Mucosa of rectum (tissue), 2 donors: ENCODE data around the gene ACTL7A.
"Not testable (repeated sequence)": the region's sequence is repeated elsewhere in the genome, so short reads cannot be mapped to it uniquely, and the experiment has no call there.

Source experiments
- H3K27ac ChIP-seq, 2 donors: one replicate each; pipeline ENCODE4 v1.7.0; 2013; ENCODE audit warnings: inconsistent platforms in 2 of 2, low read depth in 2 of 2, low read length in 2 of 2
- H3K27me3 ChIP-seq, 2 donors: one replicate each; pipeline ENCODE4 v1.7.0; 2013; ENCODE audit warnings: low read length in 2 of 2; ENCODE audit not compliant: control insufficient read depth in 2 of 2, insufficient read depth in 2 of 2
- H3K36me3 ChIP-seq, 2 donors: one replicate each; pipeline ENCODE4 v1.7.0; 2013; ENCODE audit warnings: low read length in 2 of 2; ENCODE audit not compliant: control insufficient read depth in 2 of 2, insufficient read depth in 2 of 2
- H3K4me1 ChIP-seq, 2 donors: one replicate each; pipeline ENCODE4 v1.7.0; 2013; ENCODE audit warnings: low read length in 2 of 2, mild to moderate bottlenecking in 1 of 2; ENCODE audit not compliant: control insufficient read depth in 2 of 2, insufficient read depth in 2 of 2
- H3K4me3 ChIP-seq, 2 donors: one replicate each; pipeline ENCODE4 v1.7.0; 2013; ENCODE audit warnings: low read length in 2 of 2
- H3K9ac ChIP-seq, 2 donors: one replicate each; pipeline ENCODE4 v1.7.0; 2013; ENCODE audit warnings: low read length in 2 of 2, low read depth in 1 of 2, mild to moderate bottlenecking in 1 of 2
- H3K9me3 ChIP-seq, 2 donors: one replicate each; pipeline ENCODE4 v1.7.0; 2013; ENCODE audit warnings: low read length in 2 of 2; ENCODE audit not compliant: control insufficient read depth in 2 of 2
- donor health status: healthy.
- donor health status: Normal muscosa, but diverticular disease.

Gene ACTL7A

GRCh38 chr9:108874058-108874788 is 12.2 kb downstream of the ACTL7A start:
- Histone ChIP-seq H3K9ac (no peak overlapping the region), H3K27ac (no peak overlapping the region), H3K4me3 (no peak overlapping the region), H3K36me3 (peaks cover 49 to 61% of the 10 kb centered on the region in 2 donors), H3K9me3 (no peaks in the 10 kb centered on the region), H3K27me3 (no peaks in the 10 kb centered on the region), H3K4me1 (no peaks in the 10 kb centered on the region)

DNA sequence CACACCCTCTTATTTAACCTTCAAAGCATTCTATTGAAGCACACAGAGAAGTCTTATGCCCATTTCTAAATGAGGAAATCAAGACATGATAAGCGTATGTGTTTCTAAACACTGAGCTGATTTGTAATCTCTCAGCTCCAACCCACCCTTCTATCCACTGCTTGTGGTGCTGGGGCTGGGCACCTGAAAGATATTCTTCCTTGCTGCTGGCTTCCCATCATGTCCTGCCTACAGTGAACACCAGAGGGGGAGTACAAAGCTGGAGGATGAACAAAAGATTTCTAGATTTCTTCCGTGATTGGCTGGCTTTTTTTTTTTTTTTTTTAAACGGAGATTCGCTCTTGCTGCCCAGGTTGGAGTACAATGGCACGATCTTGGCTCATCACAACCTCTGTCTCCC is 14.4 kb downstream of the ACTL7A start:
- Histone ChIP-seq H3K9ac (no peak overlapping the region), H3K4me1 (no peaks in the 10 kb centered on the region), H3K4me3 (no peak overlapping the region), H3K27ac (no peak overlapping the region), H3K9me3 (no peaks in the 10 kb centered on the region), H3K36me3 (peaks cover 59 to 74% of the 10 kb centered on the region in 2 donors), H3K27me3 (no peaks in the 10 kb centered on the region)

DNA sequence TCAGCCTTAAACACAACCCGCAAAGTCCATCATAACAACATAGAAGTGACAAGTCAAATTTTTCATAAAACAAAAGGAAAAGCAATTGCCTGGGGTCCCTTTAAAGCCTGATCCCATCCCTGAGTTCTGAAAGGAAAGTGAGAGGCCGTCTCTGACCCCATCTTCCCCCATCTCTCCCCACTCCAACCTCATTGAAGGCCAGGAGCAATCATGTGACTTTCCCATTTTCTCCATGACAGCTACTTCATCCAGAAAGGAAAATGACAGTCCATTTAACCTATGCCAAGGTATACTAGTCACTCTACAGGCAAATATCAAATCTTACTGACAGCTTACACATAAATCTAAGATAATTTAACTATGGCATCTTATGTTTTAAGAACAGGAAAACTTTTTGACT is 15.5 kb downstream of the ACTL7A start:
- Histone ChIP-seq H3K9ac (no peak overlapping the region), H3K9me3 (no peaks in the 10 kb centered on the region), H3K36me3 (peaks cover 58 to 71% of the 10 kb centered on the region in 2 donors), H3K27me3 (no peaks in the 10 kb centered on the region), H3K4me3 (no peak overlapping the region), H3K4me1 (no peaks in the 10 kb centered on the region), H3K27ac (no peak overlapping the region)

- peaks cover 46% of the 10 kb centered on the region in 2 donors for H3K36me3 ChIP-seq
- no peak overlapping the region for H3K27ac ChIP-seq
- no peaks in the 10 kb centered on the region for H3K27me3 ChIP-seq
- no peaks in the 10 kb centered on the region for H3K4me1 ChIP-seq
- no peak overlapping the region for H3K9ac ChIP-seq
- no peak overlapping the region for H3K4me3 ChIP-seq
- H3K9me3 ChIP-seq: no peaks in the 10 kb centered on the region
Observed at GRCh38 chr9:108880738-108881316, 18.8 kb downstream of the ACTL7A start.

GRCh38 chr9:108882052-108882888 is 20.2 kb downstream of the ACTL7A start:
- Histone ChIP-seq H3K9me3 (no peaks in the 10 kb centered on the region), H3K4me1 (peaks cover 0 to 2% of the 10 kb centered on the region in 2 donors), H3K9ac (no peak overlapping the region), H3K27ac (no peak overlapping the region), H3K4me3 (no peak overlapping the region), H3K27me3 (no peaks in the 10 kb centered on the region), H3K36me3 (peaks cover 39 to 40% of the 10 kb centered on the region in 2 donors)

DNA sequence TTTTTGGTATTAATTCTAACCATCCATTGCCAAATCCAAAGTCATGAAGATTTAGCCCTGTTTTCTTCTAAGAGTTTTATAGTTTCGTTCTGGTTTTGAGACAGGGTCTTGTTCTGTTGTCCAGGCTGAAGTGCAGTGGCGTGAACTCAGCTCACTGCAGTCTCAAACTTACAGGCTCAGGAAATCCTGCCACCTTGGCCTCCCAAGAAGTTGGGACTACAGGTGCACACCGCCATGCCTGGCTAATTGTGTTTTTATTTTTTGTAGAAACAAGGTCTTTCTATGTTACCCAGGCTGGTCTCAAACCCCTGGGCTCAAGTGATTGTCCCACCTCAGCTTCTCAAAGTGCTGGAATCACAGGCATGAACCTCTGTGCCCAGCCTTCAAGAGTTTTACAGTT is 21.0 kb downstream of the ACTL7A start:
- Histone ChIP-seq H3K36me3 (peaks cover 37 to 39% of the 10 kb centered on the region in 2 donors), H3K27ac (no peak overlapping the region), H3K4me3 (no peak overlapping the region), H3K4me1 (peaks cover 0 to 2% of the 10 kb centered on the region in 2 donors), H3K27me3 (no peaks in the 10 kb centered on the region), H3K9me3 (no peaks in the 10 kb centered on the region), H3K9ac (no peak overlapping the region)

- H3K9ac ChIP-seq: no peak overlapping the region
- H3K36me3 ChIP-seq: peaks cover 32 to 37% of the 10 kb centered on the region in 2 donors
- H3K27ac ChIP-seq: no peak overlapping the region
- H3K4me3 ChIP-seq: no peak overlapping the region
- peaks cover 0 to 2% of the 10 kb centered on the region in 2 donors for H3K4me1 ChIP-seq
- H3K27me3 ChIP-seq: no peaks in the 10 kb centered on the region
- H3K9me3 ChIP-seq: no peaks in the 10 kb centered on the region
Observed at GRCh38 chr9:108884701-108885100, 22.6 kb downstream of the ACTL7A start.

- no peaks in the 10 kb centered on the region for H3K9me3 ChIP-seq
- no peak overlapping the region for H3K27ac ChIP-seq
- H3K36me3 ChIP-seq: peaks cover 33 to 38% of the 10 kb centered on the region in 2 donors
Observed at GRCh38 chr9:108885643-108886348, 23.7 kb downstream of the ACTL7A start.

DNA sequence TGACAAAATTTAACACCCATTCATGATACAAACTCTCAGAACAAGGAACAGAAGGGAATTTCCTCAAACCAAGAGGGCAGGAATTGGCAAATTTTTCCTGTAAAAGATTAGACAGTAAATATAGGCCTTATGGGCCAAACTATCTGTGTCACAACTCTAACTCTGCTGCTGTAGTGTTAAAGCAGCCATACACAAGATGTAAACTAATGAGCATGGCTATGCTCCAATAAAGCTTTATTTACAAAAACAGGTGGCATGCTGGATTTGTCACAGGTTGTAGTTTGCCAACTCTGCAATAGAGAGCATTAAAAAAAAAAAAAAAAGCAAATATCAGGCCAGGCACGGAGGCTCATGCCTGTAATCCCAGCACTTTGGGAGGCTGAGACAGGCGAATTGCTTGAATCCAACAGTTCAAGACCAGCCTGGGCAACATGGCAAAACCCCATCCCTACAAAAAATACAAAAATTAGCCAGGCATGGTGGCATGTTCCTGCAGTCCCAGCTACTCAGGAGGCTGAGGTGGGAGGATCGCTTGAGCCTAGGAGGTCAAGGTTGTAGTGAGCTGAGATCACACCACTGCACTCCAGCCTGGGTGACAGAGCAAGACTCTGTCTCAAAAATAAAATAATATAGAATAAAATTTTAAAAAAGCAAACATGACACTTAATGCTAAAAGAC is 24.7 kb downstream of the ACTL7A start:
- not testable (repeated sequence) for H3K27ac ChIP-seq, H3K4me1 ChIP-seq, H3K9me3 ChIP-seq, H3K4me3 ChIP-seq, H3K9ac ChIP-seq, H3K27me3 ChIP-seq
- peaks cover 41 to 43% of the 10 kb centered on the region in 2 donors for H3K36me3 ChIP-seq

More at GRCh38 chr9:108885643-108886348, 23.7 kb downstream of the ACTL7A start:
- Histone ChIP-seq H3K9ac (no peak overlapping the region), H3K4me1 (peaks cover 0 to 2% of the 10 kb centered on the region in 2 donors), H3K27me3 (no peaks in the 10 kb centered on the region), H3K4me3 (no peak overlapping the region)
